HL-60/S4 treated with phorbol 12-myristate 13-acetate at 8.2 ng/mL for 4 days and 3 days (cell line): ENCODE results near the gene GRM8.
"Not testable (repeated sequence)": the region's sequence is repeated elsewhere in the genome, so short reads cannot be mapped to it uniquely, and the experiment has no call there.

Source experiments
- in situ Hi-C: fragments of 300-500 bp; cut with MboI; formaldehyde crosslinking; loops from 2 replicates; pipeline ENCODE4 v1.15.0; 2022; ENCODE audit warnings: low sequenced_read_pairs

The GRM8 gene

DNA sequence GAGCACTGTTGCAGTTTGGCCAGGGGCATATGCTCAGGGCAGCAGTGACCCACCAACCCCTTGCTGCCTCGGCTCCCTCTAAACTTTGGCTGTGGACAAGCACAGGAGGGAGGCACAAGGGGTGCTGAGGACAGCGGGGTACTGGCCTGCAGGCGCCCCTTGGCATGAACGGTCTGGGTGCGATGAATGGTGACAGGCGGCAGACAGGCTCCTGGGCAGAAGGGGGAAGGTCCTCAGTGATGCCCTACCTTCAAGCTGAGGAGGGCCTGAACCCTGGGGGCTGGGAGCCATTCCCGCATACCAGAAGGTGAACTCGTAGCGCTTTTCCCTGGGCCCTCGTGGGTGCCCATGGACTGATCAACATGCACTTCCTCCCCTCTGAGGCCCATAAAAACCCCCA is 567.1 kb downstream of the GRM8 start:
- in situ Hi-C loops, result no loop called here

GRCh38 chr7:126685018-126685573 is 567.6 kb downstream of the GRM8 start:
- in situ Hi-C loops, result no loop called here

DNA sequence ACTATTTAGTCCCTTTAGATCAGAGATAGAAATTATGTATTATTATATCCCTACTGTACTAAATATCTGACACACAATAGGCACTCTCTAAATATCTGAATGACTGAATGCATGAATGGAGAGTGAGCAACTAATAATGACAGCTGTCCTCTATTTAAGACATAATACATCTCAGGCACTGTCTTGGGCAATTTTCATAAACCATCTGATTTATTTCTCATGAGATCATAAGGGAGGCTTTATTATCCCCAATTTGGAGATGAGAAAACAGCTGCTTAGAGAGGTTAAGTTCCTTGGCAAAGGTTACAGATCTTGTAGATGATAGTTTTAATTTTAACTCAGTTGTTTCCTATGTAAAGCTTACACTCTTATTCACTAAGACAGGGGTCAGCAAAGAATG is 570.6 kb downstream of the GRM8 start:
- in situ Hi-C loops, result no loop called here

DNA sequence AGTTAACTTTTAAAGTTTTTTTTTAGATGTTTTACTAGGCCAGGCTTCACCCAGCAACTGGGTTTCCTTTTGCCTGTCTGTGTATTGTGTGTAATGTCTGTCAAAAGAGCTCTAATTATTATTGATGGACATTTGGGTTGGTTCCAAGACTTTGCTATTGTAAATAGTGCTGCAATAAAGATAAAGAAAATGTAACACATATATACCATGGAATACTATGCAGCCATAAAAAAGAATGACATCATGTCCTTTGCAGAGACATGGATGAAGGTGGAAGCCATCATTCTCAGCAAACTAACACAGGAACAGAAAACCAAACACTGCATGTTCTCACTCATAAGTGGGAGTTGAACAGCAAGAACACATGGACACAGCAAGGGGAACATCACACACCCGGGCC is 584.0 kb downstream of the GRM8 start:
- in situ Hi-C loops, result not testable (repeated sequence)

DNA sequence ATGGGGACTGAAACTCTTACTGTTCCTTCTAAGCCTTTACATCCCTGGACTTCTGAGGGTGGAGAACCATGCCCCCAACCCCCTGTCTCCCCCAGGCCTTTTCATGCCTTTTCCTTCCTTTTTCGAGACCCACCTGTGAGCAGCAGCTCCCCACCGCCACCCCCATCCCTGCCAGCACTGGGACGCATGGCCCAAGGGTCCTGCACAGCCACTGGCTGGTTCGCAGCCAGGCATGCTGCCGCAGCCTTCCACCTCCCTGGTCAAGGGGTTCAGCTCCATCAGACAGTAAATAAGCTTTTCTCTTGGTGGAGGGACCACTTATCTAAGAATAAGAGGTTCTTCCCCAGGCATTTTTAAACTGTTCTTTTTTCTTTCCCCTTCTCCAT is 584.4 kb downstream of the GRM8 start:
- in situ Hi-C loops, result no loop called here

DNA sequence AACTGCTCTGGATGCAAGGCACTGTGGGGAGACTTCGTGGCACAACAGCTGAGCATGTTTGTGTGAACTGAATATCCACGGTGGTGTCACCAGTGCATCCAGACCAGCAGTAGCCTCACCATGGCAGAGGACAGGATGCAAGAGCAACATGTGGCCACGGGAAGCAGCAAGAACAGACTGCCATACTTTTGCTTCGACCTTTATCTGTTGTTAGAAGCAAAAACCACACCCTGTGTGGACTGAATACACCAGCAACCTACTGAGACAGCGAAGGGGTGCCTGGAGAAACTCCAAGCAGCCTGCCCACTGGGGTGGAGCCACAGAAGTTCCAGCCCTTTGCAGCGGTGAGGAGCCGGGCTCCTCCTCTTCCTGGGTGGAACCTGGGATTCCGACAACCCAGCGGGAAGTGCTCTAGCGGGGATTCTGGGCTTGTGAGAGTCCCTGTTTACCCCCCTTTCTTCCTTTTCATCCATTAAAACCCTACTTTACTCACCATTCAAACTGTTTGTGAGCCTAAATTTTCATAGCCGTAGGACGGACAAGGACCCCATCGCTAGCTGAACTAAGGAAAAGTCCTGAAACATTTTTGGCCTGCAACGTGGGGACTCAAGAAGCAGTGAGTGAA is 584.9 kb downstream of the GRM8 start:
- in situ Hi-C loops, result no loop called here

- in situ Hi-C loops, result no loop called here
Observed at GRCh38 chr7:126662856-126663255, 589.9 kb downstream of the GRM8 start.

GRCh38 chr7:126659124-126659523 is 593.6 kb downstream of the GRM8 start:
- in situ Hi-C loops, result no loop called here

GRCh38 chr7:126658684-126659083 is 594.1 kb downstream of the GRM8 start:
- in situ Hi-C loops, result no loop called here

DNA sequence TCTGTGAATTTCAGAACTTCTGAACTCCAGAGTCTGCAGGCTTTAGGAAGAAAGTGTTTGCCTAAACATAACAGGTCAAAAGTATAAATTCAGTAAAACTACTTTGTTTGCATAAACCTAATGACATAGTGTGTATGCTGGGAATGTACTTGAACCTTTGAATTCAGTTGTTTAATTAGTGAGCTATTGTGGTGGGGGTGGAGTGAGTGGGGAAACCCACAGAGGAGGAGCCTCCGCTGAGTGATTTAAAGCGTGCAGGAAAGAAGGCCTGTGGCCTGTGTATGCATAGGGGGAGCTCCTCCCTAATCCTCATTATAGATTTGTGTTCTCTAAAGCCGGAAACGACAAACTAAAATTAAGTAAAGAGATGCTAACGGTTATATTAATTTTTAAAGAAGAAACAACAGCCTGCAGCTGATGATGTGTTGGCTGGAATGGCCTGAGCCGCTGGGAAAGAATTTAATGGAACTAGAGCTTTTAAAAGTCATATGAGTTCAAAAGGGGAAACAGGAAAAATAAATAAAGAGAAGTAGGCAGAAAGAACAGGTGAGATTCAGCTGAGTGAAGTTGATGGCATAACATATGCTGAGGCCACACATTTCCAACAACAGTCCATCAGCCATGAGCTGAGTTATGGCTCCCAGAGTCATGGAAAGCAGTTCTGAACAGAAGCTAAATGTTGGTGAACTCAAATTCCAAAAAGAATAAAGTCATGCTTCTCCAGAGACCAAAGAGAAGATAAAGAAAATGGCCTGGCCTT is 595.0 kb downstream of the GRM8 start:
- in situ Hi-C loops, result no loop called here

- in situ Hi-C loops, result no loop called here
Observed at GRCh38 chr7:126657137-126657536, 595.6 kb downstream of the GRM8 start.

DNA sequence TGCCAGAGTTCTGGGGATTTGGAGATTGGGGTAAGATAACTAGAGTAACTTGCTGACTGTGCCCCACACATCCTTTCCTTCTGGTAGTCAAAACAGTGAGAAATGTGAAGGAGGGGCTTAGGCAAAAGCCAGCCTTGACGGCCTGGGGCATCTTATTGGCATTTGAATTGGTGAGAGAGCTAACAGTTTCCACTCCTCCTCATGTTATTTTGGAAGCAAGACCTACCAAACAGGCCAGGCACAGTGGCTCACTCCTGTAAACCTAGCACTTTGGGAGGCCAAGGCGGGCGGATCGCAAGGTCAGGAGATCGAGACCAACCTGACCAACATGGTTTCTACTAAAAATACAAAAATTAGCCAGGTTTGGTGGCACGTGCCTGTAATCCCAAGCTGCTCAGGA is 596.6 kb downstream of the GRM8 start:
- in situ Hi-C loops, result no loop called here

- in situ Hi-C loops, result no loop called here
Observed at GRCh38 chr7:126637538-126637937, 615.2 kb downstream of the GRM8 start.

- in situ Hi-C loops, result no loop called here
Observed at GRCh38 chr7:126635545-126635944, 617.2 kb downstream of the GRM8 start.

GRCh38 chr7:126608339-126608776 is 644.4 kb downstream of the GRM8 start:
- in situ Hi-C loops, result no loop called here

GRCh38 chr7:126606331-126606730 is 646.4 kb downstream of the GRM8 start:
- in situ Hi-C loops, result no loop called here

DNA sequence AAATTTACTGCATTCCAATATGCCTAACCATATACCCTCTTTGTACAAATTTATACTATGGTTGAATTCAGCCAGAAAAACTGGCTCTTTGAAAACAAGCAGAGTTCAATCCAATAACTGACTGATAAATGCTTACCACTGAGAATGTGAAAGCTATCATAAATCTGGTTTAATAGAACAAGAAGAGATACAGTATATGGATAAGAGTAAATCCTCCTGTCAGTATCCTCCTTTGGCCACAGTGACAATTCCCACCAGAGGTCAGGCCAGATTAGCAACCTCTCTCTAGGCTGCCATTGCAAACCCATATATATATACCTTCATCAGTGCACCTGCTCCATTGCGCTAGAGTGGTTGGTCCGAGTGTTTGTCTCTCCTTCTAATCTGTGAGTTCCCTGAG is 647.2 kb downstream of the GRM8 start:
- in situ Hi-C loops, result no loop called here

- in situ Hi-C loops, result no loop called here
Observed at GRCh38 chr7:126605056-126605455, 647.7 kb downstream of the GRM8 start.

DNA sequence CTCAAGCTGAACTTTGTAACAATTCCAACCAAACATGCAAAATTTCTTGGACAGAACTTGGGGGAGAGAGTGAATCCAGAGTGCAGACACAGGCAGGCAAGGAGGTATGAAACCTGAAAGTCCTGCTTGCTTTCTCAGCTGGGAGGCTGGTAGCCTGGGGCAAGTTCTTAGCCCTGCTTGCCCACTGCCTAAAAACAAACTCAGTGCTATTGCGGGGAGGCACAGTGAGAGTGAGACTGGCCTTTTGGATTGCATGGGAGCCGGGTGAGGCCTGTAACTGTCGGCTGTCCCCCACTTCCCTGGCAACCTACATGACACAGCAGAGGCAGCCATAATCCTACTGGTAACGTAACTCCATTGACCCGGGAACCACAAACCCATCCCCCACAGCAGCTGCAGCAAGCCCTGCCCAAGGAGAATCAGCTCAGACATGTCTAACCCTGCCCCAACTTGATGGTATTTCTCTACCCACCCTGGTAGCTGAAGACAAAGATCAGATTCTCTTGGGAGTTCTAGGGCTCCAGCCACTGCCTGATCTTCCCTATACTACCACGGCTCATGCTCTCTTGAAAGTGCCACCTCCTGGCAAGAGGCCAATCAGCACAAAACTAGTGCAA is 663.6 kb downstream of the GRM8 start:
- in situ Hi-C loops, result no loop called here

DNA sequence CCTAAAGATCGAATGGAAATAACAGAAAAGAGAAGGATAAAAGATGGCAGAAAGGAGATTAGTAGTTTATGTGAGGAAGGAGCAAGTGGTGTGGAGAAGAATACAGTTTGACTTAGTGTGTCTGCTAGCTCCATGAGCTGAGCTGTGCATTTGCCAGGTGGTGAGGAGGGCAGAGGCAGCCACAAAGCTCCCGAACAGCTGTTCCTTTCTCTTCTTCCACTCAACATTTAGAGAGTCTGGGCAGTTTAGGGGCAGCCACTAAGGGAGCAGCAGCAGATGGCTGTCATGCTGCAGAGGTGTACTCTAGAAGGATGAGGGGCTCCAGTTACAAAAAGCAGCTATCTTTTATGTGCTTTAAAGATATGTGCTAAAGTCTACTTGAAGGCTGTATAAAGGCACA is 674.4 kb downstream of the GRM8 start:
- in situ Hi-C loops, result no loop called here

GRCh38 chr7:126574276-126575250 is 678.2 kb downstream of the GRM8 start:
- in situ Hi-C loops, result no loop called here
